AG04450 (cell line): Measurements from ENCODE around the gene TIMP3. TPM values are rescaled to one million over a fixed set of nuclear protein-coding genes. Genes with fewer than 3 reads are reported as not detected.
"Not testable (repeated sequence)": the region's sequence is repeated elsewhere in the genome, so short reads cannot be mapped to it uniquely, and the experiment has no call there.

Source experiments
- CTCF ChIA-PET: fragments of 300-600, 350-600 bp; formaldehyde crosslinking; extraction: SDS; loops from one replicate; lab custom pipeline; 2022; ENCODE audit warnings: antibody characterized with exemption, inconsistent platforms; lab: Charles Lee
- POLR2A ChIA-PET: fragments of 350-600 bp; formaldehyde crosslinking; extraction: SDS; loops from one replicate; lab custom pipeline; 2021; ENCODE audit warnings: antibody characterized with exemption, inconsistent platforms; lab: Yijun Ruan, JAX
- DNase-seq: peaks from one replicate; pipeline ENCODE4 v3.0.0-alpha.2; 2011; ENCODE audit warnings: low read depth, low spot score
- H3K27ac ChIP-seq: one replicate; pipeline ENCODE4 v1.5.1; 2012; ENCODE audit warnings: low read depth, low read length, control low read depth
- H3K27me3 ChIP-seq: one replicate; pipeline ENCODE4 v1.6.0; 2012; ENCODE audit warnings: low read length; ENCODE audit not compliant: control insufficient read depth, insufficient read depth
- H3K4me3 ChIP-seq: 2 replicates; pipeline ENCODE4 v1.5.1; 2011; ENCODE audit warnings: mild to moderate bottlenecking, low read depth, low read length, control low read depth
- H3K9me3 ChIP-seq: 2 replicates; pipeline ENCODE4 v1.5.1; 2012; ENCODE audit warnings: low read length; ENCODE audit not compliant: control insufficient read depth, insufficient read depth
- CTCF ChIP-seq: IDR thresholded peaks from 2 replicates; pipeline ENCODE4 v1.5.1; 2011; ENCODE audit warnings: low read depth, low read length, control low read depth, inconsistent platforms
- polyA plus RNA-seq: library from polyadenylated mRNA; depleted of rRNA; stranded (reverse); fragments of >200 nt; gene quantifications from 2 replicates; pipeline ENCODE4 v1.2.3, GENCODE V29; 2011

The TIMP3 gene
- polyA plus RNA-seq, 1 experiment = 486 TPM

- Histone ChIP-seq H3K9me3 (no peaks in the 10 kb centered on the region), H3K27ac (no peak overlapping the region), H3K4me3 (no peak overlapping the region), H3K27me3 (peaks cover 11% of the 10 kb centered on the region)
- DNase-seq = no peak
- ChIA-PET POLR2A (no interaction called here), CTCF (no interaction called here)
- no peak for TF ChIP-seq CTCF
Measured at GRCh38 chr22:32868946-32869345, 67.4 kb downstream of the TIMP3 start.

DNA sequence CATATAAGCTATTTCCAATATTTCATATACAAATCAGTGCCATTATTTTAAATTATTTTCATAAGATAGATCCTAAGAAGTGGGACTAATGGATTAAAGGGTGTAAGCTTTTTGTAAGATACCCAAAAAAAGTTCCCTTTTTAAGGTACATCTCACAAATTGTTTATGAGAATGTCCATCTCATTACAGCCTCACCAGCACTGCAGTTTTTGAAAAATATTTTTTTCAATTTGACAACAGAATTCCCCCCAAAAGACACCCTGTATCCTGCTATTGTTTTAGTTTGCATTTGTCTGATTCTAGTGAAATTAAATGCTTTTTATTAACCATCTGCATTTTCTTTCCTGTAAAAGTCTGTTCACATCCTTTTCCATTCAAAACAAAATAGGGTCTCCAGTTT, 69.0 kb downstream of the TIMP3 start:
- DNase-seq = no peak
- Histone ChIP-seq H3K9me3 (no peaks in the 10 kb centered on the region), H3K27ac (no peak overlapping the region), H3K4me3 (no peak overlapping the region), H3K27me3 (peaks cover 19% of the 10 kb centered on the region)
- no peak for TF ChIP-seq CTCF
- POLR2A ChIA-PET = no interaction called here
- CTCF ChIA-PET = no interaction called here

- POLR2A ChIA-PET, DNase-seq, H3K27ac ChIP-seq, H3K9me3 ChIP-seq, H3K4me3 ChIP-seq: not testable (repeated sequence)
- peaks cover 35% of the 10 kb centered on the region for H3K27me3 ChIP-seq
- CTCF ChIA-PET = interaction anchor here (0.9 kb wide), 1 partner anchor 53 kb away, joined by 3 read pairs; no protein-coding TSS in a partner anchor
Measured at GRCh38 chr22:32873604-32874003, 72.1 kb downstream of the TIMP3 start.

DNA sequence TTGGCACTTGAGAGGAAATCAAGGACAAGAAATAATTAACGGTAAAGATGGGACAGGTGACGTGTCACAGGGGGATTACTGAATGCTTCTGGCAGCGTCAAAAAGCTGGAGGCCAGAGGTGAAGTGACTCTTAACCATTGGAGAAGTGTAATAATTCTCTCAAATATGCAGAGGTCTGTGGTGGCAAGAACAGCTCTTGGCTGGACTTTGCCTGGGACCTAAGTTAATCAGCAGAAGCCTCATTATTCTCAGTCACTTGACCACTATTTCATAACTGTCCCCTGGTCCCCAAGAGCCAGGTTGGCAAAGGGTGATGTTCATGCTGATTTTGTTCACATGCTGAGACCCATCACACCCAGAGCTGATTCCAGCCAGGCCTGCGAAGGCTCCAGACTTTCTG, 72.9 kb downstream of the TIMP3 start:
- CTCF ChIA-PET = interaction anchor here (0.9 kb wide), 1 partner anchor 52 kb away, joined by 3 read pairs; no protein-coding TSS in a partner anchor
- DNase-seq = no peak
- H3K9me3 ChIP-seq = no peaks in the 10 kb centered on the region
- no peak overlapping the region for H3K27ac ChIP-seq
- TF ChIP-seq CTCF = no peak
- POLR2A ChIA-PET = no interaction called here
- H3K27me3 ChIP-seq = peaks cover 36% of the 10 kb centered on the region
- no peak overlapping the region for H3K4me3 ChIP-seq

DNA sequence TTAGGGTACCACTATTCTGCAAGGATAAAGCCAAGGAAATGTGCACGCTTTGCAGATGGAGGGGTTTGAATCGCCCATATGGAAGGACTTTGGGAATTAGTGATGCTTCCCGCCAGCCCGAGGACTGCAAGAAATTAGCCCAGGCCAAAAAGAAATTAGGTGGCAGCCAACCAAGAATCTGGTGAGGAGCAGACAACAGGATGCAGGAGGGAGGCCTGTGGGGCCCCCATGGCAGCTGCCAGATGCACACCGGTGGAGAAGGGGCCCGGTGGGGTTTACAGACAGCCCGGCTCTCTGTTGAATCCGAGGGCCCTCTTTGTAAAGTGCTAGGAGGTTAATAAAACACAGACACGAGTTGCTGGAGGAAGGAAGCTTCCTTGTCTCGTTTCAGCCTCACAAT, 73.5 kb downstream of the TIMP3 start:
- peaks cover 37% of the 10 kb centered on the region for H3K27me3 ChIP-seq
- H3K4me3 ChIP-seq = no peak overlapping the region
- TF ChIP-seq CTCF = no peak
- H3K27ac ChIP-seq = no peak overlapping the region
- ChIA-PET POLR2A (no interaction called here), CTCF (no interaction called here)
- no peak for DNase-seq
- H3K9me3 ChIP-seq = no peaks in the 10 kb centered on the region

- H3K27ac ChIP-seq = no peak overlapping the region
- no peak for TF ChIP-seq CTCF
- H3K4me3 ChIP-seq = no peak overlapping the region
- ChIA-PET CTCF (no interaction called here), POLR2A (no interaction called here)
- no peak for DNase-seq
- H3K27me3 ChIP-seq = peaks cover 37% of the 10 kb centered on the region
- no peaks in the 10 kb centered on the region for H3K9me3 ChIP-seq
Measured at GRCh38 chr22:32876516-32876915, 75.0 kb downstream of the TIMP3 start.
